SK-N-MC (cell line): ENCODE measurements around the gene SLC26A3.

Source experiments
- EZH2 ChIP-seq: fragments of 200-600 bp; sonication (generic); IDR thresholded peaks from one replicate; pipeline ENCODE4 v1.6.1; 2017; ENCODE audit warnings: antibody characterized with exemption
- POLR2AphosphoS5 ChIP-seq: IDR thresholded peaks from 2 replicates; pipeline ENCODE4 v1.6.1; 2012; ENCODE audit warnings: mild to moderate bottlenecking, low read depth, low read length, borderline replicate concordance

DNA sequence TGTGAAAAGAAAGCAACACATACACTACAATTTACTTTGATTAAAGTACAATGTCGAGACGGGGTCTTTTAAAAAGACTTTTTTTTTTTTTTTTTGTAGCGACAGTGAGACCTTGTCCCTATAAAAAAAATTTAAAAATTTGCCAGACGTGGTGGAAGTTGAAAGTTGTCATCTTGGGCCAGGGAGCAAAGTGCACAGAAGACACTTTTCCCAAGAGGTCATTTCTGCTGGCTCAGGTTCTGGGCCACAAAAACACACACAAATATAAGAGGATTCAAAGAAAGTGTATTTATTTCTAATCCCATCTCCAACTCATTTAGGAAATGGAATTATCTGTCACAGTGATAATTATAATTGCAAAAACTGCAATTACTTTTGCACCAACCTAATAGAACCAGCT is 24.7 kb downstream of the SLC26A3 start:
- TF ChIP-seq EZH2 (no peak), POLR2AphosphoS5 (no peak)
